Gastroesophageal sphincter (tissue), 3 donors: ENCODE data around the gene BDH1.

ENCODE experiments used
- CTCF ChIP-seq, 4 experiments: fragments of 200-600 bp in 2 of 4; fragments of 450-650 bp in 2 of 4; sonication (generic) in 1 of 4; IDR thresholded peaks; one replicate each; pipeline ENCODE4 v1.5.1; 2017 to 2019; ENCODE audit warnings: antibody characterized with exemption in 4 of 4, mild to moderate bottlenecking in 2 of 4, moderate library complexity in 2 of 4
- EP300 ChIP-seq: sonication (generic); formaldehyde crosslinking; IDR thresholded peaks from one replicate; pipeline ENCODE4 v1.6.1; 2017; ENCODE audit warnings: antibody characterized with exemption, mild to moderate bottlenecking

GRCh38 chr3:197504229-197504628 is 51.5 kb downstream of the BDH1 start:
- no peak for TF ChIP-seq CTCF (IDR thresholded peaks at IDR 0.05)
- TF ChIP-seq EP300: no peak
